DOHH2 (cell line): ENCODE results near the gene EDEM1.

Source experiments
- H3F3A ChIP-seq: fragments of 200-600 bp; sonication (generic), shearing (Covaris generic); 2 replicates; pipeline ENCODE4 v1.6.0; 2016; ENCODE audit warnings: antibody characterized with exemption, mild to moderate bottlenecking; ENCODE audit not compliant: control insufficient read depth, insufficient read depth
- H3K27ac ChIP-seq: fragments of 200-600 bp; sonication (generic); 2 replicates; pipeline ENCODE4 v1.5.1; 2014; ENCODE audit warnings: low read depth, mild to moderate bottlenecking, low read length, moderate library complexity
- H3K27me3 ChIP-seq: fragments of 200-600 bp; sonication (generic); 2 replicates; pipeline ENCODE4 v1.6.1; 2014; ENCODE audit warnings: mild to moderate bottlenecking, low read length, mixed read lengths; ENCODE audit not compliant: control insufficient read depth
- H3K36me3 ChIP-seq: fragments of 200-600 bp; sonication (generic); 2 replicates; pipeline ENCODE4 v1.6.1; 2014; ENCODE audit warnings: mild to moderate bottlenecking, low read length, moderate library complexity, mixed read lengths; ENCODE audit not compliant: control insufficient read depth
- H3K4me1 ChIP-seq: fragments of 200-600 bp; sonication (generic); 2 replicates; pipeline ENCODE4 v1.6.1; 2014; ENCODE audit warnings: mild to moderate bottlenecking, low read length, mixed read lengths; ENCODE audit not compliant: control insufficient read depth
- H3K4me2 ChIP-seq: fragments of 200-600 bp; sonication (generic); 2 replicates; pipeline ENCODE4 v1.6.0; 2014; ENCODE audit warnings: mild to moderate bottlenecking, low read length, moderate library complexity
- H3K4me3 ChIP-seq: fragments of 200-600 bp; sonication (generic); 2 replicates; pipeline ENCODE4 v1.5.1; 2014; ENCODE audit warnings: mild to moderate bottlenecking, low read length, mixed read lengths
- H3K79me2 ChIP-seq: fragments of 200-600 bp; sonication (generic); 2 replicates; pipeline ENCODE4 v1.6.1; 2014; ENCODE audit warnings: mild to moderate bottlenecking, low read length, mixed read lengths; ENCODE audit not compliant: control insufficient read depth
- H3K9me2 ChIP-seq: fragments of 200-600 bp; sonication (generic); replicated peaks from 2 replicates; pipeline ENCODE4 v1.6.1; 2014; ENCODE audit warnings: mild to moderate bottlenecking, low read length, mixed read lengths; ENCODE audit not compliant: control insufficient read depth
- H3K9me3 ChIP-seq: fragments of 200-600 bp; sonication (generic); 2 replicates; pipeline ENCODE4 v1.6.1; 2014; ENCODE audit warnings: antibody characterized with exemption, low read length, mixed read lengths; ENCODE audit not compliant: control insufficient read depth, insufficient read depth
- H4K20me1 ChIP-seq: fragments of 200-600 bp; sonication (generic); 2 replicates; pipeline ENCODE4 v1.6.0; 2014; ENCODE audit warnings: low read depth, mild to moderate bottlenecking, antibody characterized with exemption, low read length, moderate library complexity; ENCODE audit not compliant: control insufficient read depth, insufficient read depth
- EZH2phosphoT487 ChIP-seq: fragments of 200-600 bp; sonication (generic); IDR thresholded peaks from 2 replicates; pipeline ENCODE4 v1.6.1; 2017; ENCODE audit warnings: borderline replicate concordance, mild to moderate bottlenecking, antibody characterized with exemption, low read length, moderate library complexity, mixed read lengths
- TF ChIP-seq, protein P1 (sequence below): fragments of 200-600 bp; sonication (generic); IDR thresholded peaks from one replicate; pipeline ENCODE4 v1.5.1; 2014; ENCODE audit warnings: antibody characterized with exemption, mild to moderate bottlenecking, low read depth, low read length; ENCODE audit not compliant: poor library complexity, severe bottlenecking

Gene EDEM1

DNA sequence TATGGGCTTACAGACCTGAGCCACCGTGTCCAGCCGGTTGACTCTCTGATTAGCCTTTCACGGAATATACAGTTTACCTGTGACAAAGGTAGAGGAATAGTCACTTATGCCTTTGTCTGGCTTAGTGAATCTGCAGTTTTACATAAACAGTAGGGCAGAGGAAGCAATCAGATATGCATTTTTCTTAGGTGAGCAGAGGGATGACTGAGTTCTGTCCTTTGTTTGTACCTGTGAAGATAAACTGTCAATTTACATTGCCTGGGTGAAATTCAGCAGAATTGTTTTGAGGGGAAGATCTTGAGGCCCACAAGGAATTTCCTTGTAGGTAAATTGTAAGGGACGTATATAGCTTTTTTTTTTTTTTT lies 10.8 kb downstream of the EDEM1 start:
- Histone ChIP-seq H3K36me3 (peaks cover 97% of the 10 kb centered on the region), H3F3A (peaks cover 41% of the 10 kb centered on the region), H3K4me3 (peak overlapping the region; percentile 46), H3K9me3 (no peaks in the 10 kb centered on the region), H3K4me2 (peak overlapping the region; percentile 96), H3K79me2 (peaks cover 99% of the 10 kb centered on the region), H4K20me1 (peaks cover 18% of the 10 kb centered on the region), H3K9me2 (no peaks in the 10 kb centered on the region), H3K27ac (peak overlapping the region; percentile 95), H3K27me3 (no peaks in the 10 kb centered on the region), H3K4me1 (peaks cover 64% of the 10 kb centered on the region)
- TF ChIP-seq, protein P1, sequence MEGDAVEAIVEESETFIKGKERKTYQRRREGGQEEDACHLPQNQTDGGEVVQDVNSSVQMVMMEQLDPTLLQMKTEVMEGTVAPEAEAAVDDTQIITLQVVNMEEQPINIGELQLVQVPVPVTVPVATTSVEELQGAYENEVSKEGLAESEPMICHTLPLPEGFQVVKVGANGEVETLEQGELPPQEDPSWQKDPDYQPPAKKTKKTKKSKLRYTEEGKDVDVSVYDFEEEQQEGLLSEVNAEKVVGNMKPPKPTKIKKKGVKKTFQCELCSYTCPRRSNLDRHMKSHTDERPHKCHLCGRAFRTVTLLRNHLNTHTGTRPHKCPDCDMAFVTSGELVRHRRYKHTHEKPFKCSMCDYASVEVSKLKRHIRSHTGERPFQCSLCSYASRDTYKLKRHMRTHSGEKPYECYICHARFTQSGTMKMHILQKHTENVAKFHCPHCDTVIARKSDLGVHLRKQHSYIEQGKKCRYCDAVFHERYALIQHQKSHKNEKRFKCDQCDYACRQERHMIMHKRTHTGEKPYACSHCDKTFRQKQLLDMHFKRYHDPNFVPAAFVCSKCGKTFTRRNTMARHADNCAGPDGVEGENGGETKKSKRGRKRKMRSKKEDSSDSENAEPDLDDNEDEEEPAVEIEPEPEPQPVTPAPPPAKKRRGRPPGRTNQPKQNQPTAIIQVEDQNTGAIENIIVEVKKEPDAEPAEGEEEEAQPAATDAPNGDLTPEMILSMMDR = no peak
- no peak for TF ChIP-seq EZH2phosphoT487

DNA sequence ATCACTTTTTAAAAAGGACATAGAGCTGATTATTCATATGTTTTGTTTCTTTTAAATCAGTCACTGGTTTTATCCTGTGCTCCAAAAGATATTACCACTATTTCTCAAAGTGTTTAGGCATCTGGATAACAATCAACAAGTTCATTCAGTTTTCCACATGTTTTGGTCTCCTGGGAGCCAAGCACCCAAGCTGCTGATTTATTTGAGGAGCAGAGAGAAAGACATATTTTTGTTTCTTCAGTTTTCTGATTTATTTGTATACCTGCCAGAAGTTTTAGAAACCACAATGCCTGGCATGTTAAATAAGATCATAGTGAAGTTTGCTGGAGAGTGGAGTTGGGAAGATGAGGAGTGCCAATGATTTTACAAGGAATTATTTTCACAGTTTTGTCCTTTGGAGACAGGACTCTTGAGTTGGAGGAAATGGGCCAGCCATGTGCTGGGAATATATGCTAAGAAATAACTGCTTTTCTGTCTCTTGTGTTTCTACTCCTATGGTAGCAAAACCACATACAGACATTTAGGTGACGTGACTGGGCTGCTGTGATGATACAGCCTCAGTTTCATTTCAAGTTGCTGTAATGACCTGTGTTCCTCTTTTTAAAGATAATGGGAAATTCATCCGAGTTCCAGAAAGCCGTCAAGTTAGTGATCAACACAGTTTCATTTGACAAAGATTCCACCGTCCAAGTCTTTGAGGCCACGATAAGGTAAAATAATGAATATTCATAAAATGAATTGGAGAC lies 11.7 kb downstream of the EDEM1 start:
- peaks cover 55% of the 10 kb centered on the region for H3K4me1 ChIP-seq
- peak overlapping the region; percentile 46 for H3K4me3 ChIP-seq
- H3K36me3 ChIP-seq = peaks cover 96% of the 10 kb centered on the region
- no peaks in the 10 kb centered on the region for H3K9me2 ChIP-seq
- H3K27me3 ChIP-seq = no peaks in the 10 kb centered on the region
- no peaks in the 10 kb centered on the region for H3K9me3 ChIP-seq
- peak overlapping the region; percentile 96 for H3K4me2 ChIP-seq
- peaks cover 39% of the 10 kb centered on the region for H3F3A ChIP-seq
- peak overlapping the region; percentile 95 for H3K27ac ChIP-seq
- TF ChIP-seq, protein P1 = no peak
- TF ChIP-seq EZH2phosphoT487 = no peak
- peaks cover 95% of the 10 kb centered on the region for H3K79me2 ChIP-seq
- H4K20me1 ChIP-seq = peaks cover 15% of the 10 kb centered on the region

DNA sequence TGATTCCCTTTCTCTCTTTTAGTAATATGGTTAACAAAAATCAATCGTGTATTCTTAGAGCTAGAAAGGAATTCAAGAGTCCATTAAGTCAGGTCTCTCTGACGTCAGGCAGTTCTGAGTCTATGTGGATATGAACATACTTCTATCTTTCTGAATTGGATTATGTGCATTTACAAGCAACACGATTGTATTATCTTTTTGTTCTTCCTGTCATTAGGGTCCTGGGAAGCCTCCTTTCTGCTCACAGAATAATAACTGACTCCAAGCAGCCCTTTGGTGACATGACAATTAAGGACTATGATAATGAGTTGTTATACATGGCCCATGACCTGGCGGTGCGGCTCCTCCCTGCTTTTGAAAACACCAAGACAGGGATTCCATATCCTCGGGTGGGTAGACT lies 14.0 kb downstream of the EDEM1 start:
- H3K27me3 ChIP-seq = no peaks in the 10 kb centered on the region
- H3K4me3 ChIP-seq = no peak overlapping the region
- H3K4me2 ChIP-seq = no peak overlapping the region
- H3K27ac ChIP-seq = no peak overlapping the region
- H3K36me3 ChIP-seq = peaks cover 96% of the 10 kb centered on the region
- peaks cover 10% of the 10 kb centered on the region for H4K20me1 ChIP-seq
- no peak for TF ChIP-seq EZH2phosphoT487
- TF ChIP-seq, protein P1 = no peak
- H3K9me3 ChIP-seq = no peaks in the 10 kb centered on the region
- no peaks in the 10 kb centered on the region for H3K9me2 ChIP-seq
- peaks cover 86% of the 10 kb centered on the region for H3K79me2 ChIP-seq
- H3K4me1 ChIP-seq = peaks cover 31% of the 10 kb centered on the region
- H3F3A ChIP-seq = peaks cover 16% of the 10 kb centered on the region
